ENCODE measurements around the gene TNFSF4.

The TNFSF4 gene

GRCh38 chr1:173210716-173211231, 3.6 kb upstream of the TNFSF4 start:
- DNase-seq (ENCODE audit: low read depth in 2 of 2) = no peak

GRCh38 chr1:173210283-173210682, 3.2 kb upstream of the TNFSF4 start:
- DNase-seq (ENCODE audit: low read depth in 2 of 2) = no peak

DNA sequence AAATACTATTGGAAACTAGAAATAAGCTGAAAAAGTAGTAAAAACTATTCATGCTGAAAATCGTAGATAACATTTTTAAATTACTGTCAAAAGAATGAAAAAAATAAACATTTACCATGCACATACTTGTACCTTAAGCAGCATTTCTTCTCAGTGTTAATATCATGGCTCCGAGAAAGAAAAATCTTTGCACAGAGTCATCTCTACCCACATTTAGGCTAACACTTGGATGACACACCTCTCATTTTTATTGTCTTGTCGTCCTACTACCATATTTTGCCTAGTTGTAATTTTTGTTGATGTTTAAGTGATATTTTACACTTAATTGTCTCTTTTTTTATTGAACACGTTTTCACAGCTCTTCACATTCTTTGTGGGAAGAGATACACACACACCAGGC, 1.7 kb upstream of the TNFSF4 start:
- DNase-seq (ENCODE audit: low read depth in 2 of 2) = no peak

DNA sequence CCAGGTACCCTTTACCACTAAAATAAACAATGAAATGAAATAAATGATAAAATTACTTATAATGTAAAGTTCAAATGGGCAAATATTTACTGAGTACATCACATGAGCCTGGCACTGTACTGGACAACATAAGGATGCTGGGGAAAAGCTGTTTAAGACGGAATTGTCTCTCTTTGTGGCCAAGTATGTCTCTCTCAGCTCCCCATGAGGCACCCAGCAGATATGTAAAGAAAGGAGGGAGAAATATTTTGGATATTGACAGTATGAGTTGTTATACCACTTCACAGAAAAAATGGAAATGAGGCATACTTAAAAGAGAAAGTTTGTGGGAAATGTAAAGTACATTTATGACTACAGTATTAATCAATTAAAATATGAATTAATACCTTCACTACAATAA, 1.0 kb upstream of the TNFSF4 start:
- no peak for DNase-seq (ENCODE audit: low read depth in 2 of 2)

- DNase-seq (ENCODE audit: low read depth in 2 of 2) = no peak
These were observed 1.7 kb downstream of the TNFSF4 start for GRCh38 chr1:173205146-173206051.

DNA sequence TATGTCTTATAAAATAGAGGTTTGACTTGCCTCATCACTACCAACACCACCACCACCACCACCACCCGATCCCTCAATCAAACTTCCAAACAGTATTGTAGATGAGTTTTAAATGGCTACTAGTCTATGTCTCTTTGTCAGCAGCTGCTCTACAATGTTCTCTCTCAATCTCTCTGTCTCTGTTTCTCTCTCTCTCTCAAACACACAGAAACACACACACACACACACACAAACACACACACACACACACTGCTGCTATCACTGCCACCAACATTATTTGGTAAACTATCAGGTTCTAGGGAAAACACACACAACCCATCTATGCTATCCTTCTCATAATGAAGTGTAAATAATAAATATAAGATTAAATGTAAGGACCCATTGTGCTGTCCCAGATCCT, 2.4 kb downstream of the TNFSF4 start:
- DNase-seq (ENCODE audit: low read depth in 2 of 2) = no peak

DNA sequence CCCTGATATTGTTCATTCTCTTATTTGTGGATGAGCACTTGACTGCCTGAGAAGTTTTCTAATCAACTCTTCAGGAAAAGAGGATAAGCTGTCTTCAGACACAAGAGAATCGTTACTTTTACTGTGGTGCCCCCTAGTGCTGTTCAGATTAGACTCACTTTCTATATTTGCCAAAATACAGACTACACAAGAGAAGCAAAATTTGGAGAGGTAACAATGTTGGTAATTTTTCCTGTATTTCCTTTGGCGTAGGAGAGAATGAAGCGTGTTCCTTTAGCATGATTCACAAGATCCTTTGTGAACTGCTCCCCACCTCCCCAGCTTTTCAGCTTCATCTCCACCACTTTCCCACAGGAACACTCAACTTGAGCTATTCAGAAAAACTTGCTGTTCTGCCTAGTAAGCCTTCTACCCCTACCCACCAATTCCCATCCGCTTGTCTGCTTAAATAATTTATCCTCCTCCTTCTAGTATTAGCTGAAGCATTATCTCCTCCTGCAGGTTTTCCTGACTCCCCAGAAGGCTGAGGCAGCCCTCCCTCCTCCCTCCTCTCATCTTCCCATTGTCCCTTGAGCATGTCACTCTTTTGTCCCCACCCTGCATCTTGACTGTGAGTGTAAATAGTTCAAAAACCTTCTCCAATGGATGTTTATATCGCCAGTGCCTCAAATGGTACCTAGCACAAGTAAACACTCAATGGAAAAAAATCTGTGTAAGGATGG, 4.5 kb downstream of the TNFSF4 start:
- no peak for DNase-seq (ENCODE audit: low read depth in 2 of 2)

DNA sequence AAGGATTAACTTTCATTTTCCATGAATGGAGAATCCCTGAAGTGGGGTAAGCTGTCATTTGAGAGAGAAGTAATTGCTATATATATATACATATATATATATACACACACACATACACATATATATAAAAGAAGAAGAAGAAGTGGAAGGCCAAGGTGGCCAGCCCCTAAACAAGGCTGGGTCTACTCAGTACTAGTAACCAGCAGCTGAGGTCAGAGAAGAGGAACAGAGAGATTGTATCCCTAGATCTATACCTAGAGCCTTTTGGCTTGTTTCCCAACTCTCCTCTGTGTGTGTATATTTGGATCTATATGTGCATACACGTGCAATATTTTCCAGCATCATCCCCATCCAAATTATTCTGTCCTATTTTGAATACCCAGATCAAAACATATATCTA, 5.2 kb downstream of the TNFSF4 start:
- no peak for DNase-seq (ENCODE audit: low read depth in 2 of 2)

DNA sequence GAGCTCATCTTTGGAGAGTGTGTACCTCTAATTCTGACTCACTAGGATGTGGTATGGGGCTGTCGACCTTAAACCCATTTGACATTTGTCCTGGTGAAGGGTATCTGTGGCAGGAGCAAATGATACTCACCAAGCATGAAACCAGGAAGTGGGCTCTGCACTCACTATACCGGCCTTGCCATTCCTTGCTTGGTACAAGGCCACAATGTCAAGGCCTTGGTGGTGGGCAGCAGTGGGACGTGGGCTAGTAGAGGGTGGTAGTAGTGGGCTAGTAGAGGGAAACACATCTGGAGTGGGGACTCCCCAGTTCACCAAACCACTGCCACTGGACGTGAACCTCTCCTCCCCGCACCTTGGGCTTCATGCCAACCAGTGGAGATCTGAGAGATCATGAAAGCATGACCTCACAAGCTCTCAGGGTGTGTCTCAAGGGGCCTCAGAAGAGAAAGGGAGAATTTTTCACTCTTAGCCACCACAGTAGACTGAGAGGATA, 11.5 kb downstream of the TNFSF4 start:
- no peak for DNase-seq (ENCODE audit: low read depth in 2 of 2)

DNA sequence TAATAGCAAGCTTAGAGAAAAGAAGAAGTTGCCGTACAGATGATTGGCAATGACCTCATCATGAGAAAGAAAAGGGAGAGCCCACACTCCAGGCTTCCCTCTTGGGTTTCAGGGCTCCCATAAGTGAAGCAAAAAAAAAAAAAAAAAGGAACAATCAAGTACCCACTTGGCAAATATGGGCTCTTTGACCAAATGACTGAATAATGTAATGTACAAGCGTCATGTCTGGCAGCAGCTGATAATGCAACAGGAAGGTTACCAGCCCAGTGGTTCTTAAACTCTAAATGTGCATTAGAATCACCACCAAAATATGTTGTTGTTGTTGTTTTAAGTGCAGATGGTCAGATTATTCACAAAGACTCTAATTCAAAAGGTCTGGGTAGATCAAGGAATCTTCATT, 13.5 kb downstream of the TNFSF4 start:
- DNase-seq (ENCODE audit: low read depth in 2 of 2) = no peak

DNA sequence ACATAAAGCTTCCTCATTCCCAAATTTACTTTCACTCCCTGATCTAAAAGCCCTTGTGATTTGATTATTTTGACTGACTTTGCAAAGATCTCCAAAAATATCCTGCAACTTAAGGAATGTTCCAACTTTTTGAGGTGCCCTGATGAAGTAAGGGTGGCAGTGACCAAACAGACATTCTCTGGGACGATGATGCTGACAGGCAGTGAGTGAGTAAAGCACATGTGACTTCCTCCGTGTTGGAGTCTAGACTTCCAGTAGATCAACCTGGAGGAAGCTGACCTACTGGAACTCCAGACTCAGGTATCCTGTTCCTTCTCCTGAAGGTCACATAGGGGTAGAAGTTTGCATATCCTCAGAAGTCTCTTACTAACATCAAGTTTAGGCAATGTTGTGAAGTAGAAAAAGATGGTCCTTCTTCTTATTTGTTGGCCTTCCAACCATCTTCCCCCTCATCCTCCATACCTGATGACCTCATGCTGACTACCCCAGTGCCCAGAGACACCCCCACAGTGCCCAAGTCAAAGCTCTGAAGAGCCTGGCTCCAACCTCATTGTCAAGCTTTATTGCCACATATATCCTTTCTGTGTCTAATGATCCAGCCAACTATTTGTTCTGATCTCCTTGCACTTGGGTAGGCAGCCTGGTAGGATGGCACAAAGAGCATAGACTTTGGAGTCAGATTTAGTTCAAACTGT, 16.0 kb downstream of the TNFSF4 start:
- no peak for DNase-seq (ENCODE audit: low read depth in 2 of 2)

DNA sequence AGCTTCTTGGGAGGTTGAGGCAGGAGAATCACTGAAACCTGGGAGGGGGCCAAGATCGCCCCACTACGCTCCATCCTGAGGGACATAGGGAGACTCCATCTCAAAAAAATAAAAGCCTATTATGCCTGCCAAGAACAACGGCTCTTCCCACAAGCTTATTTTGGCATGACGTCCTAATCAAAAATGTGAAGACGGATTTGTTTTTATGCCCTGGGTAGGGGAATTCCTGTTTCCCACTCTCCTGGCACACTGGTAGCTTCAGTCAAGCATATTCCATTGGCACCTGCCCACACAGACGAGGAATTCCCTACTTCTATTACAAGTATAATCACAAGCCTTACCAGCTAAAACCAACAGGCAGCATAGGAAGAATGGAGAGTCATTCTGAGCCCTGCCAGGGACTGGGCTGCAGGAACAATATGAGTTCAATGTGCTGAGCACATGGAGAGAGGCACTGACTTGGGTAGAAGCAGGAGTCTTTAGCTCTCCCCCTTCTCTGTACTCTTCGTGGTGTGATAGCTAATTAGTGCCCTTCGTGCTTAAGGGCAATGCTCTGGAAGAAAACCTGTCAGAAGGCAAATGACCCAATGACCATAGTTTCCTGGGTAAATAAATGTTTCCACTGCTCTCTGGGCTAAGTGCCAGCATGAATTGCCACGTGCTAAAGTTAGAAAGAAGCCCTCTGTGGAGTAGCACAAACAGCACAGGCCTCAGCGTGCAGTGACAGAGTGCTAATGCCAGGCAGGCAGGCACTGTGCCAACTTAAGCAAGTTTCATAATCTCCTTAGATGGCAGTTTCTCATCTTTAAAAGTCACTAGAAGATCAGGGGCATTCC, 16.8 kb downstream of the TNFSF4 start:
- no peak for DNase-seq (ENCODE audit: low read depth in 2 of 2)

GRCh38 chr1:173187671-173188237, 19.4 kb downstream of the TNFSF4 start:
- no peak for DNase-seq (ENCODE audit: low read depth in 2 of 2)

- DNase-seq (ENCODE audit: low read depth in 2 of 2) = no peak
These were observed 25.3 kb downstream of the TNFSF4 start for GRCh38 chr1:173181791-173182190.

DNA sequence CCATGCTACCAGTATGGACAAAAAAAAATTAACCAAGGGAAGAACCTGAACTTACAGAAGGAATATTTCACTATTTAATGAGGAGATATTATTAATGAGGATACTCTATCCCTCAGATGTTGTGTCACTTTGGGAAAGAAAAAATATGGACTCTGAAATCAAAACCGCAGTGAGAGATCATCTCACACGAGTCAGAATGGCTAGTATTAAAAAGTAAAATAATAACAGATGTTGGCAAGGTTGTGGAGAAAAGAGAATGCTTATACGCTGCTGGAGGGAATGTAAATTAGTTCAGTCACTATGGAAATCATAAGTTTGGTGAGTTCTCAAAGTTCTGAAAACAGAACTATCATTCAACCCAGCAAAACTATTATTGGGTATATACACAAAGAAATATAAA, 30.9 kb downstream of the TNFSF4 start:
- no peak for DNase-seq (ENCODE audit: low read depth in 2 of 2)

DNA sequence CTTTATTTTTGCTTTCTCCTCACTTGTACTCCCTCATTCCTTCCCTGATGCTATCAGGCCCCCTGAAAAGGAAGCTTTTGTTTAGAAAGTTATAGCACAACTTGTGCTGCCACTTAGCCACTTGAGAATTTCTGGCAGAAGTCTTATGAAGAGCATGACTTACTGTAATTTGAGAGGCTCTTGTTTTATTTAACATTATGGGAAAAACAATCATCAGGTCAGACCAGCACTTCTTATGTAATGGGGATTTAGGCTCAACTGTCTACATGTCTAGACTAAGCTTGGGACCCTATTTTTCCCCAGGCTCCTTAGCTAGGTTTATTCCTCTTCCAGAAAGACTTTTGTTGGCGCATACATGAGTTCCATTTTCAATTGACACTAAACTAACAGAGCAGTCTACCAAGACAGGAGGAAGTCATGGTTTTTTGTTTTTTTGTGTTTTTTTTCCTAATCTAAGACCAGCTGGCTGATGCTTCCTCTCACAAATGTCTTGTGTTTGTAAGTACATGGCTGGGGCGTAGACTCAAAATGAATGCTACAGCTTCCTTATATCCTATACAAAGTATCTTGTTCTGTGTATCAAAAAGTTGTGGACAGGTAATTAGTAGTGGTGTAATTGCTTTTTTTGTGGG, 31.5 kb downstream of the TNFSF4 start:
- DNase-seq (ENCODE audit: low read depth in 2 of 2) = no peak

DNA sequence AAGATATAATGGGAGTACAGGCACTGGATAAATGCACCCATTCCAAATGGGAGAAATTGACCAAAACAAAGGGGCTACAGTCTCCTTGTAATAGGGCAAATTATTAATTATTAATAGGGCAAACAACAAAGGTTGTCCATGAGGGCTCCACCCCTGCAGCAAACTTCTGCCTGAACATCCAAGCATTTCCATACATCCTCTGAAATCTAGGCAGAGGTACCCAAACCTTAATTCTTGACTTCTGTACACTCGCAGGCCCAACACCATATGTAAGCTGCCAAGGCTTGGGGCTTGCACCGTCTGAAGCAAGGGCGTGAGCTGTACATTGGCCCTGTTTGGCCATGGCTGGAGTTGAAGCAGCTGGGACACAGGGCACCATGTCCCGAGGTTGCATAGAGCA, 33.7 kb downstream of the TNFSF4 start:
- no peak for DNase-seq (ENCODE audit: low read depth in 2 of 2)

- no peak for DNase-seq (ENCODE audit: low read depth in 2 of 2)
These were observed 36.0 kb downstream of the TNFSF4 start for GRCh38 chr1:173171152-173171551.

DNA sequence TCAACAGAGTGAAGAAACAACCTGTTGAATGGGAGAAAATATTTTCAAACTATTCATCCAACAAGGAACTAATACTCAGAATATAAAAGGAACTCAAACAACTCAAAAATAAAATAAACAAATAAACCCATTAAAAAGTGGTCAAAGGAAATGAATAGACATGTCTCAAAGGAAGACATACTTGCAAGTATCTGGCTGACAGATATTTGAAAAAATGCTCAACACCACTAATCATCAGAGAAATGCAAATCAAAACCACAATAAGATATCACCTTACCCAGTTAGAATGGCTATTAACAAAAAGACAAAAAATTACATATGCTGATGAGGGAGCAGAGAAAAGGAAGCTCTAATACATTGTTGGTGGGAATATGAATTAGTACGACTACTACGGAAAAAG, 38.2 kb downstream of the TNFSF4 start:
- no peak for DNase-seq (ENCODE audit: low read depth in 2 of 2)

- DNase-seq (ENCODE audit: low read depth in 2 of 2) = no peak
These were observed 42.4 kb downstream of the TNFSF4 start for GRCh38 chr1:173164686-173165085.

All from activated CD8-positive, alpha-beta memory T cell treated with anti-CD3 and anti-CD28 coated beads for 4 hours (primary cell).